Heart left ventricle (tissue), 13 donors: ENCODE results near the gene ARHGEF26.

Source experiments
- CTCF ChIP-seq, 12 donors: fragments of 200-600 bp; sonication (generic) in 4 of 12; IDR thresholded peaks; one replicate each; pipeline versions ENCODE4 v1.5.0 to v1.8.0; 2018 to 2022; ENCODE audit warnings: antibody characterized with exemption in 12 of 12, mild to moderate bottlenecking in 5 of 12
- POLR2A ChIP-seq, 2 donors: fragments of 450-650 bp; IDR thresholded peaks; one replicate each; pipeline ENCODE4 v1.6.1; 2017; ENCODE audit warnings: antibody characterized with exemption in 2 of 2, mild to moderate bottlenecking in 2 of 2, moderate library complexity in 2 of 2
- donor health status: ischemic (EF 13 %, LVEDD 7.1; RV severe dilation, severe dysfunction).
- donor health status: DM: no; HTN: yes; CAD: no.
- donor health status: DM: no; HTN: no; CAD: no.
- donor health status: ischemic (EF 25% LVEDD 6.9; RV normal size, moderate dysfunction).
- donor health status: ischemic (EF 25% LVEDD 5.7; RV mildly dilated, moderate dysfunction).
- donor health status: ischemic (EF 35%, LVEDD 5.7; RV mildly dilated, moderate dysfunction).
- donor health status: nonischemic (EF 11% LVEDD 7.7; RV severe dilation, severe dysfunction).
- donor health status: DM: yes; HTN: yes; CAD: no.
- donor health status: PGD.
- donor health status: ischemic (EF 29% LVEDD 5.4; RV normal size, mild dysfunction).
- donor health status: nonischemic (EF 23%, LVEDD 6.1; RV moderate dilation, normal function).

- TF ChIP-seq CTCF (IDR thresholded peaks at IDR 0.05): no peak
- TF ChIP-seq POLR2A (IDR thresholded peaks at IDR 0.05): no peak
Measured at GRCh38 chr3:154236331-154236730, 115.1 kb downstream of the ARHGEF26 start.
